ENCODE data around the gene CAST.

The CAST gene

DNA sequence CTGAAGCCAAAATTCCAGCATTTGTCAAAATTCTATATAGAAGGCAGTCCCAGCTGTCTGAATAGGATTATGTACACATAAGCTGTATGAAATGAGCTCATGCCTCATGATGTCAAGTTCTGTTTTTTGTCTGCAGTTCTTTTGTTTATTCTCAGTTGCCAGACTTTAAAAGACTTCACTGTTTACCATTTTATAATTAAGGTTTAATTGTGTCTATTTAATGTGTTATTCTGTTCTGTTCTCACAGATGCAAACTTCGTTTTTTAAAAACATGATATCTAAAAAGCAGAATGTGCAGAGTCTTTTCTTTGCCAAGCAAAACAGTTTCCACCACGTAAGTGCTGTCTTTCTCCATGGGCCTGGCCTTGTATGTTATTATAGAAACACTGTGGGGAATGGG, 114.4 kb downstream of the CAST start:
- no peaks in the 10 kb centered on the region for H3K27me3 ChIP-seq (ENCODE audit: control insufficient read depth, insufficient read depth, low read length)
- no CpG with 5 or more reads among the region's 2 CpGs for WGBS (ENCODE audit: insufficient coverage, insufficient read length)
- DNase-seq (ENCODE audit: low read depth, low spot score) = no peak
- H3K4me1 ChIP-seq (ENCODE audit: control insufficient read depth, insufficient read depth, low read length) = no peaks in the 10 kb centered on the region
- H3K4me3 ChIP-seq (ENCODE audit: low read length) = no peak overlapping the region
- H3K36me3 ChIP-seq (ENCODE audit: control insufficient read depth, insufficient read depth, low read length) = no peaks in the 10 kb centered on the region
- no peaks in the 10 kb centered on the region for H3K9me3 ChIP-seq (ENCODE audit: control insufficient read depth, insufficient read depth, low read length)
- no peak overlapping the region for H3K27ac ChIP-seq (ENCODE audit: low read length)

- no peaks in the 10 kb centered on the region for H3K36me3 ChIP-seq (ENCODE audit: control insufficient read depth, insufficient read depth, low read length)
- no peak for DNase-seq (ENCODE audit: low read depth, low spot score)
- no peaks in the 10 kb centered on the region for H3K4me1 ChIP-seq (ENCODE audit: control insufficient read depth, insufficient read depth, low read length)
- H3K27me3 ChIP-seq (ENCODE audit: control insufficient read depth, insufficient read depth, low read length) = no peaks in the 10 kb centered on the region
- H3K9me3 ChIP-seq (ENCODE audit: control insufficient read depth, insufficient read depth, low read length) = no peaks in the 10 kb centered on the region
- no peak overlapping the region for H3K27ac ChIP-seq (ENCODE audit: low read length)
- H3K4me3 ChIP-seq (ENCODE audit: low read length) = no peak overlapping the region
- WGBS (ENCODE audit: insufficient coverage, insufficient read length) = no CpG with 5 or more reads among the region's 1 CpG
Measured at GRCh38 chr5:96778409-96778808, 116.2 kb downstream of the CAST start.

DNA sequence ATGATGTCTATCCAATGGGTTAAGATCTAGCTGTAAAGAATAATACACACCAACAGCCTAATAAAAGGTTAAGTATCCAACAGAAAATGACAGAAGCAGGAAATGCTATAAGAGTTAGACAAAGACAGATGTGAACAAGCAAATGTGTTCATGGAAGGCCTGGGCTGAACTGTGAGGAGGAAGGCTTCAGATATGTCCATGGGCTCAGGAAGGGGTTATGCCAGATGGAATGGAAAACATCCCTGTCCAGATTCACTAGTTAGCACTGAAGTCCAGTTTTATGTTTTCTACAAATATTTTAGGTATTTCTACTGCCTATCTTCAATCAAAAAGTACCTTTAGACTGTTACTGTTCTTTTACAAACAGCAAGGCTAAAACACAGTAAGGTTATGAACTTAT, 118.5 kb downstream of the CAST start:
- no peak for DNase-seq (ENCODE audit: low read depth, low spot score)
- H3K27ac ChIP-seq (ENCODE audit: low read length) = no peak overlapping the region
- no peaks in the 10 kb centered on the region for H3K36me3 ChIP-seq (ENCODE audit: control insufficient read depth, insufficient read depth, low read length)

DNA sequence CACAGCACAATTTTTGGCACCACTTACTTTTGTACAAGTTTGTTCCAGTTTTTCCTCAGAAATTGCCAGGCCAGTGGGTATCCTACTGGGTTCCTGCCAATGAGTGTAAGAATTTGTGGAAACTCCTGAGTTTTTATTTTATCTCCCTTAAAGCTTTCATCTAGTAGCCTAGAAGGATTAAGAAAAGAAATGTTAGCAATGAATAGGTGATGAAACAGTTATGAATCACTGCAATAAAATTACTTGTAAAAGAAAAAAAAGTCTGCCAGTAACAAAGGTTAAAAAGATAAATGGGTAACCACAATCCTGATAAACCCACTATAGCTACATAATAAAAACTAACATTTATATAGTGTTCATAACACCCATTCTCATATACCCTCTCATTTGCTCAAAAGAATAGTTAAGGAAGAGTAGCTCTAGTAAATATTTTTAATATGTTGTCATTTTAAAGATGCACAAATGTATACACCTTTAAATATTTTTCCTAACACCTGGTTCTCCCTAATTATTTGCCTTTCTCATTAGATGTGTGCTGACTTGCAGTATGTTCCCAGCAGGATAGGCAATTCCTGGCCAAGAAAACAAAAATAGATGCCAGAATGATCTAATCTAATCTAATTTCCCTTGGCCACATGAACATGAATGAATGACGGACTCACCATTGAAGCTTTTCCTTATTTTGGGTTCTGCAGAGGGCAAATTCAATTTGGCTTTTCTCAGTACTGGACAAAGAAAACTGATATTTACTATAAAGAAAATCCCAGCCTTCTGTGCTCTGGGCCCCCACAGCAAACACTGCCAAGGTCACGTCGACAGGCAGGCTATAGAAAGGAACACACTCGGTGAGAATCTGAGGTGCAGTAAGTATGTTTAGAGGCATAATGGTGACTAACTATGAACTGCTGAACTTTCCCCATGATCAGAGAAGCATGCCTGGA, 119.1 kb downstream of the CAST start:
- Histone ChIP-seq H3K27me3 (ENCODE audit: control insufficient read depth, insufficient read depth, low read length) (no peaks in the 10 kb centered on the region), H3K4me1 (ENCODE audit: control insufficient read depth, insufficient read depth, low read length) (no peaks in the 10 kb centered on the region), H3K27ac (ENCODE audit: low read length) (no peak overlapping the region), H3K9me3 (ENCODE audit: control insufficient read depth, insufficient read depth, low read length) (no peaks in the 10 kb centered on the region), H3K36me3 (ENCODE audit: control insufficient read depth, insufficient read depth, low read length) (no peaks in the 10 kb centered on the region), H3K4me3 (ENCODE audit: low read length) (no peak overlapping the region)
- DNase-seq (ENCODE audit: low read depth, low spot score) = no peak
- no CpG with 5 or more reads among the region's 4 CpGs for WGBS (ENCODE audit: insufficient coverage, insufficient read length)

More for the DNA sequence above, 118.5 kb downstream of the CAST start:
- Histone ChIP-seq H3K9me3 (ENCODE audit: control insufficient read depth, insufficient read depth, low read length) (no peaks in the 10 kb centered on the region), H3K27me3 (ENCODE audit: control insufficient read depth, insufficient read depth, low read length) (no peaks in the 10 kb centered on the region), H3K4me1 (ENCODE audit: control insufficient read depth, insufficient read depth, low read length) (no peaks in the 10 kb centered on the region), H3K4me3 (ENCODE audit: low read length) (no peak overlapping the region)

- Histone ChIP-seq H3K9me3 (ENCODE audit: control insufficient read depth, insufficient read depth, low read length) (no peaks in the 10 kb centered on the region), H3K27ac (ENCODE audit: low read length) (no peak overlapping the region), H3K27me3 (ENCODE audit: control insufficient read depth, insufficient read depth, low read length) (no peaks in the 10 kb centered on the region), H3K36me3 (ENCODE audit: control insufficient read depth, insufficient read depth, low read length) (no peaks in the 10 kb centered on the region), H3K4me1 (ENCODE audit: control insufficient read depth, insufficient read depth, low read length) (no peaks in the 10 kb centered on the region), H3K4me3 (ENCODE audit: low read length) (no peak overlapping the region)
- no peak for DNase-seq (ENCODE audit: low read depth, low spot score)
- WGBS (ENCODE audit: insufficient coverage, insufficient read length) = no CpG with 5 or more reads among the region's 2 CpGs
Measured at GRCh38 chr5:96783326-96783725, 121.2 kb downstream of the CAST start.

GRCh38 chr5:96785326-96786109, 123.3 kb downstream of the CAST start:
- Histone ChIP-seq H3K27me3 (ENCODE audit: control insufficient read depth, insufficient read depth, low read length) (no peaks in the 10 kb centered on the region), H3K9me3 (ENCODE audit: control insufficient read depth, insufficient read depth, low read length) (no peaks in the 10 kb centered on the region), H3K27ac (ENCODE audit: low read length) (no peak overlapping the region), H3K4me3 (ENCODE audit: low read length) (no peak overlapping the region), H3K36me3 (ENCODE audit: control insufficient read depth, insufficient read depth, low read length) (no peaks in the 10 kb centered on the region), H3K4me1 (ENCODE audit: control insufficient read depth, insufficient read depth, low read length) (no peaks in the 10 kb centered on the region)
- no CpG with 5 or more reads among the region's 14 CpGs for WGBS (ENCODE audit: insufficient coverage, insufficient read length)
- no peak for DNase-seq (ENCODE audit: low read depth, low spot score)

DNA sequence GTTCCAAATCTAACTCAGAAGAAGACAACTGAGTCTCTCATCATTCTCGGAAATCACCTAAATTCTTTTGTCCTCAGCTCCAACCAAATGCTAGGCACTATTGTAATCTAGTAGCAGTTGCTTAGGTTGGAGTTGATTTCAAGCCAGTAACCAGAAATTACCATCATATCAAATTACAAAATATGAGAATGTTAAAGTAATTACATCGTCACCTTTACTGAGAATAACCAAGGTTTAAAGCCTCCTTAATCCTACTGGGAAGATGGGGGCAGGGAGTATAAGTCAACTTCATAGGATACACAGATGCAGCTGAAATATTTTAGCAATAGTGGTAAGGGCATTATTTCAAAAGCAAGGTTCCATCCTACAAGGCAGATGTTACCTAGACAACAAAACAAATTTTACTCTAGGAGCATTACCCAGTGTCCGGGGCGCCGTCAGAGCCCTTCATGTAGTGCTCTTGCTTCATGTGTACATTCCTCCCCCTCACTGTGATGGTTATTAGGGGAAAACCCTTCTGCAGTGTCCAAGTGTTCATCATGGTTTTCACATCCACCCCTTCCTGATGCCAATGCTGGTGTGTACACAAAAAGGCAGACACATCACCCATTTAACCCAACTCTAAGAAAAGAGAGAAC, 126.1 kb downstream of the CAST start:
- Histone ChIP-seq H3K27ac (ENCODE audit: low read length) (no peak overlapping the region), H3K4me3 (ENCODE audit: low read length) (no peak overlapping the region), H3K27me3 (ENCODE audit: control insufficient read depth, insufficient read depth, low read length) (no peaks in the 10 kb centered on the region), H3K9me3 (ENCODE audit: control insufficient read depth, insufficient read depth, low read length) (no peaks in the 10 kb centered on the region), H3K36me3 (ENCODE audit: control insufficient read depth, insufficient read depth, low read length) (no peaks in the 10 kb centered on the region), H3K4me1 (ENCODE audit: control insufficient read depth, insufficient read depth, low read length) (peaks cover 3% of the 10 kb centered on the region)
- WGBS (ENCODE audit: insufficient coverage, insufficient read length) = no CpG with 5 or more reads among the region's 5 CpGs
- DNase-seq (ENCODE audit: low read depth, low spot score) = no peak

GRCh38 chr5:96789794-96790330, 127.7 kb downstream of the CAST start:
- Histone ChIP-seq H3K4me1 (ENCODE audit: control insufficient read depth, insufficient read depth, low read length) (peaks cover 3% of the 10 kb centered on the region), H3K4me3 (ENCODE audit: low read length) (no peak overlapping the region), H3K9me3 (ENCODE audit: control insufficient read depth, insufficient read depth, low read length) (no peaks in the 10 kb centered on the region), H3K27me3 (ENCODE audit: control insufficient read depth, insufficient read depth, low read length) (no peaks in the 10 kb centered on the region), H3K36me3 (ENCODE audit: control insufficient read depth, insufficient read depth, low read length) (no peaks in the 10 kb centered on the region), H3K27ac (ENCODE audit: low read length) (no peak overlapping the region)
- no peak for DNase-seq (ENCODE audit: low read depth, low spot score)

DNA sequence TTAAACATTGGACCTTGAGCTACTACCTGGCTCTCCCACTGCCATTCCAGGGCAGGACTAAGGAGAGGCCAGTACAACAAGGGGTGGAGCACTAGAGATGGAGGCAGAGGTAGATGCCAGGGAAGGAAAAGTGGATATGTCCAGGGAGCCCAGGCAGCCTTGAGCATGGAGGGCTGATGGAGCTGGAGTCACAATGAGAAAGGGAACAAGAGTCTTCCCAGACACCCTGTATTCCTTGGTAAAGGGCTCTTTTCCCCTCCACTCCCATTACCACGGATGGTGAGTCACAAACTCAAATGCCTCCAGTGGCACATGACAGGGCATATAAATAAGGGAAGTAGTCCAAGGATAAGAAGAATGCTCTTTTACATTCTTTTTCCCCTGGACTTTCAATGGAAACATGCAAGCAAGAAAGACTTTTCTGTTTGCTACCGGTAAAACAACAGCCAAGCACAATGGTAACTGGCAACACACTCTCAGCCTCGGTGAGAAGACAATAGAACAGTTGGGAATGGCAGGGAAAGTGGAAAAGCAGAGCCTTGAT, 128.9 kb downstream of the CAST start:
- no peaks in the 10 kb centered on the region for H3K36me3 ChIP-seq (ENCODE audit: control insufficient read depth, insufficient read depth, low read length)
- H3K4me1 ChIP-seq (ENCODE audit: control insufficient read depth, insufficient read depth, low read length) = peaks cover 3% of the 10 kb centered on the region
- no peak overlapping the region for H3K4me3 ChIP-seq (ENCODE audit: low read length)
- no peak overlapping the region for H3K27ac ChIP-seq (ENCODE audit: low read length)
- H3K9me3 ChIP-seq (ENCODE audit: control insufficient read depth, insufficient read depth, low read length) = no peaks in the 10 kb centered on the region
- no CpG with 5 or more reads among the region's 3 CpGs for WGBS (ENCODE audit: insufficient coverage, insufficient read length)
- no peak for DNase-seq (ENCODE audit: low read depth, low spot score)
- no peaks in the 10 kb centered on the region for H3K27me3 ChIP-seq (ENCODE audit: control insufficient read depth, insufficient read depth, low read length)

- WGBS (ENCODE audit: insufficient coverage, insufficient read length) = no CpG with 5 or more reads among the region's 3 CpGs
- Histone ChIP-seq H3K4me3 (ENCODE audit: low read length) (no peak overlapping the region), H3K36me3 (ENCODE audit: control insufficient read depth, insufficient read depth, low read length) (no peaks in the 10 kb centered on the region; the same call in 1 of the 2 replicates), H3K9me3 (ENCODE audit: control insufficient read depth, insufficient read depth, low read length) (no peaks in the 10 kb centered on the region), H3K27me3 (ENCODE audit: control insufficient read depth, insufficient read depth, low read length) (no peaks in the 10 kb centered on the region), H3K4me1 (ENCODE audit: control insufficient read depth, insufficient read depth, low read length) (peaks cover 3% of the 10 kb centered on the region), H3K27ac (ENCODE audit: low read length) (no peak overlapping the region)
- no peak for DNase-seq (ENCODE audit: low read depth, low spot score)
Measured at GRCh38 chr5:96794757-96795156, 132.6 kb downstream of the CAST start.

All from iPS DF 6.9 (cell line).